ENCODE data around the gene CDC42EP2. TPM values are rescaled to one million over a fixed set of nuclear protein-coding genes. Genes with fewer than 3 reads are reported as not detected.
"Not testable (repeated sequence)": the region's sequence is repeated elsewhere in the genome, so short reads cannot be mapped to it uniquely, and the experiment has no call there.

CDC42EP2 gene
- total RNA-seq, 1 donor from 2014 or later: 0.18 TPM

GRCh38 chr11:65327021-65327420 is 12.4 kb downstream of the CDC42EP2 start:
- POLR2A ChIA-PET: no interaction called here
- CTCF ChIA-PET: interaction anchor here (10.1 kb wide), 1 partner anchor 13 kb away, joined by 110 read pairs; the partner anchor contains the start of gene CDC42EP2
- Mint-ChIP-seq H3K4me3 (no peak overlapping the region), H3K9me3 (no peaks in the 10 kb centered on the region), H3K36me3 (ENCODE audit: low read depth) (no peaks in the 10 kb centered on the region), H3K4me1 (peaks cover 13% of the 10 kb centered on the region), H3K27me3 (no peaks in the 10 kb centered on the region), H3K27ac (no peak overlapping the region)
- DNase-seq (no peak), ATAC-seq (ENCODE audit: low read depth) (no peak)
- no peak for TF ChIP-seq CTCF (IDR thresholded peaks at IDR 0.05)
- intact Hi-C loops (cut with micrococcal nuclease): no loop called here

- Mint-ChIP-seq H3K9me3 (no peaks in the 10 kb centered on the region), H3K4me3 (peak overlapping the region; percentile 78), H3K4me1 (peaks cover 19% of the 10 kb centered on the region), H3K27me3 (no peaks in the 10 kb centered on the region), H3K36me3 (ENCODE audit: low read depth) (peaks cover 5% of the 10 kb centered on the region), H3K27ac (peak overlapping the region; percentile 96)
- DNase-seq (no peak), ATAC-seq (ENCODE audit: low read depth) (peak; percentile 6)
- CTCF ChIA-PET: interaction anchor here (0.7 to 10.1 kb wide), 23 partner anchors 8 to 480 kb away, joined by 3 to 110 read pairs (median 4); partner anchors contain the start of genes CDC42EP2 and POLA2
- no peak for TF ChIP-seq CTCF (IDR thresholded peaks at IDR 0.05)
- intact Hi-C loops (cut with micrococcal nuclease): no loop called here
- POLR2A ChIA-PET: interaction anchor here (0.5 to 2.7 kb wide), 27 partner anchors 12 to 464 kb away, joined by 3 to 16 read pairs (median 4); partner anchors contain the start of genes CDC42EP2, FAU, MALAT1 and MRPL49
These were observed 14.8 kb downstream of the CDC42EP2 start for GRCh38 chr11:65329478-65329877.

GRCh38 chr11:65329944-65330403 is 15.3 kb downstream of the CDC42EP2 start:
- Mint-ChIP-seq H3K4me3 (peak overlapping the region; percentile 78), H3K36me3 (ENCODE audit: low read depth) (peaks cover 5% of the 10 kb centered on the region), H3K9me3 (no peaks in the 10 kb centered on the region), H3K27ac (peak overlapping the region; percentile 96), H3K4me1 (peaks cover 24% of the 10 kb centered on the region), H3K27me3 (no peaks in the 10 kb centered on the region)
- intact Hi-C loops (cut with micrococcal nuclease): loop anchor here (1.0 to 5.0 kb wide), 6 partner anchors 15 to 318 kb away; partner anchors contain the start of genes ARL2, POLA2 and SYVN1
- ChIA-PET POLR2A (interaction anchor here (0.6 to 2.7 kb wide), 28 partner anchors 13 to 464 kb away, joined by 3 to 16 read pairs (median 4); partner anchors contain the start of genes CDC42EP2, FAU, MALAT1 and MRPL49), CTCF (interaction anchor here (0.7 to 10.1 kb wide), 20 partner anchors 9 to 481 kb away, joined by 3 to 110 read pairs (median 4); partner anchors contain the start of genes CDC42EP2 and POLA2)
- ATAC-seq (ENCODE audit: low read depth): peak; percentile 43
- DNase-seq: peak; percentile 56
- no peak for TF ChIP-seq CTCF (IDR thresholded peaks at IDR 0.05)

GRCh38 chr11:65330544-65330943 is 15.9 kb downstream of the CDC42EP2 start:
- TF ChIP-seq CTCF (IDR thresholded peaks at IDR 0.05): no peak
- Mint-ChIP-seq H3K27me3 (no peaks in the 10 kb centered on the region), H3K4me1 (peaks cover 30% of the 10 kb centered on the region), H3K27ac (no peak overlapping the region), H3K9me3 (no peaks in the 10 kb centered on the region), H3K36me3 (ENCODE audit: low read depth) (peaks cover 7% of the 10 kb centered on the region), H3K4me3 (no peak overlapping the region)
- DNase-seq (no peak), ATAC-seq (ENCODE audit: low read depth) (no peak)
- POLR2A ChIA-PET: interaction anchor here (0.6 to 2.7 kb wide), 14 partner anchors 13 to 302 kb away, joined by 3 to 16 read pairs (median 5); partner anchors contain the start of genes CDC42EP2, NEAT1, POLA2 and TIGD3
- intact Hi-C loops (cut with micrococcal nuclease): loop anchor here (1.0 to 5.0 kb wide), 6 partner anchors 15 to 318 kb away; partner anchors contain the start of genes ARL2, POLA2 and SYVN1
- CTCF ChIA-PET: interaction anchor here (0.7 to 10.1 kb wide), 17 partner anchors 8 to 481 kb away, joined by 3 to 110 read pairs (median 7); partner anchors contain the start of gene CDC42EP2

- ATAC-seq (ENCODE audit: low read depth); H3K9me3 Mint-ChIP-seq; H3K4me3 Mint-ChIP-seq; H3K27ac Mint-ChIP-seq; DNase-seq; H3K27me3 Mint-ChIP-seq; H3K36me3 Mint-ChIP-seq (ENCODE audit: low read depth): not testable (repeated sequence)
- ChIA-PET POLR2A (interaction anchor here (0.6 to 2.5 kb wide), 14 partner anchors 10 to 670 kb away, joined by 3 to 24 read pairs (median 6); partner anchors contain the start of genes BANF1, NEAT1, POLA2 and TIGD3), CTCF (interaction anchor here (0.8 to 10.1 kb wide), 6 partner anchors 15 to 108 kb away, joined by 3 to 110 read pairs (median 16); partner anchors contain the start of genes CDC42EP2 and POLA2)
- intact Hi-C loops (cut with micrococcal nuclease): loop anchor here (5.0 kb wide), 3 partner anchors 70 to 320 kb away; partner anchors contain the start of genes ARL2, POLA2 and SYVN1
- H3K4me1 Mint-ChIP-seq: peaks cover 35% of the 10 kb centered on the region
These were observed 17.9 kb downstream of the CDC42EP2 start for GRCh38 chr11:65332591-65332990.
